Measurements from ENCODE around the gene IQCN. TPM values are rescaled to one million over a fixed set of nuclear protein-coding genes. Genes with fewer than 3 reads are reported as not detected.
A peak's percentile ranks its signal among the peaks of the same experiment; 100 is the strongest.

IQCN gene
- total RNA-seq, 1 donor from 2014 or later, result under 0.01 TPM

GRCh38 chr19:18264971-18265540 lies 9.2 kb downstream of the IQCN start:
- DNase-seq (ENCODE audit: low read depth in 2 of 2), result no peak

- no peak for DNase-seq (ENCODE audit: low read depth in 2 of 2)
These were observed 10.0 kb downstream of the IQCN start for GRCh38 chr19:18264137-18264854.

- DNase-seq (ENCODE audit: low read depth in 2 of 2), result no peak
These were observed 10.7 kb downstream of the IQCN start for GRCh38 chr19:18263324-18264136.

GRCh38 chr19:18262917-18263316 lies 11.3 kb downstream of the IQCN start:
- DNase-seq (ENCODE audit: low read depth in 2 of 2), result no peak

GRCh38 chr19:18262144-18262543 lies 12.1 kb downstream of the IQCN start:
- no peak for DNase-seq (ENCODE audit: low read depth in 2 of 2)

GRCh38 chr19:18261474-18261873 lies 12.8 kb downstream of the IQCN start:
- DNase-seq (ENCODE audit: low read depth in 2 of 2), result no peak

GRCh38 chr19:18259893-18260292 lies 14.4 kb downstream of the IQCN start:
- DNase-seq (ENCODE audit: low read depth in 2 of 2), result no peak

GRCh38 chr19:18257503-18258470 lies 16.5 kb downstream of the IQCN start:
- DNase-seq (ENCODE audit: low read depth in 2 of 2), result no peak

GRCh38 chr19:18254546-18255503 lies 19.4 kb downstream of the IQCN start:
- no peak for DNase-seq (ENCODE audit: low read depth in 2 of 2)

- DNase-seq (ENCODE audit: low read depth in 2 of 2), result no peak
These were observed 20.5 kb downstream of the IQCN start for GRCh38 chr19:18253716-18254115.

- no peak for DNase-seq (ENCODE audit: low read depth in 2 of 2)
These were observed 21.1 kb downstream of the IQCN start for GRCh38 chr19:18253130-18253529.

- no peak for DNase-seq (ENCODE audit: low read depth in 2 of 2)
These were observed 21.9 kb downstream of the IQCN start for GRCh38 chr19:18252370-18252717.

- DNase-seq (ENCODE audit: low read depth in 2 of 2), result peak; percentile 66 to 78
These were observed 22.5 kb downstream of the IQCN start for GRCh38 chr19:18251587-18252369.

- DNase-seq (ENCODE audit: low read depth in 2 of 2), result no peak
These were observed 24.4 kb downstream of the IQCN start for GRCh38 chr19:18249834-18250233.

GRCh38 chr19:18245297-18245696 lies 29.0 kb downstream of the IQCN start:
- no peak for DNase-seq (ENCODE audit: low read depth in 2 of 2)

GRCh38 chr19:18239303-18239702 lies 34.9 kb downstream of the IQCN start:
- peak; percentile 25 to 33 for DNase-seq (ENCODE audit: low read depth in 2 of 2)

GRCh38 chr19:18234194-18234593 lies 40.1 kb downstream of the IQCN start:
- DNase-seq (ENCODE audit: low read depth in 2 of 2), result no peak

GRCh38 chr19:18233224-18233825 lies 40.9 kb downstream of the IQCN start:
- peak; percentile 49 for DNase-seq (ENCODE audit: low read depth in 2 of 2)

All from lung microvascular endothelial cell (primary cell).